NCI-H774 (cell line): ENCODE measurements around the gene DNM2.
A peak's percentile ranks its signal among the peaks of the same experiment; 100 is the strongest.
"Not testable (repeated sequence)": the region's sequence is repeated elsewhere in the genome, so short reads cannot be mapped to it uniquely, and the experiment has no call there.

ENCODE experiments used
- DNase-seq: peaks from one replicate; lab custom pipeline; 2025; lab: John Stamatoyannopoulos, UW

The DNM2 gene

GRCh38 chr19:10725415-10725814 is 7.5 kb downstream of the DNM2 start:
- no peak for DNase-seq

DNA sequence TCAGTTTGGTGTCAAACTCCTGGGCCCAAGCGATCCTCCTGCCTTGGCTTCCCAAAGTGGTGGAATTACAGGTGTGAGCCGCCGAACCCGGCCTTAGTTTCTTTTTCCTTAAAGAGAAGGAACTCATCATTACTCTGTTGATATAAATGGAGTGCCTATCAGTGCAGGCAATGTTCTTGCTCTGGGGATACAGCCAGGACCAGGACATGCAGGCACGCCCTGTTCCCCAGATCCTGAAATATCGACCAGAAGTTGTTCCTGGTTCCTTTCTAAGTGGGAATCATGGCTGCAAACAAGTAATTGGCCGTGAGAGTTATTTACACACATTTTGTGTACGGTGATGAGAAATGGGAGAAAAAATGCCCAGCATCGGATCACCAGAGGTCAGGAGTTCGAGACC is 8.4 kb downstream of the DNM2 start:
- DNase-seq, result no peak

GRCh38 chr19:10727685-10728201 is 9.9 kb downstream of the DNM2 start:
- DNase-seq, result no peak

GRCh38 chr19:10729411-10729810 is 11.5 kb downstream of the DNM2 start:
- no peak for DNase-seq

DNA sequence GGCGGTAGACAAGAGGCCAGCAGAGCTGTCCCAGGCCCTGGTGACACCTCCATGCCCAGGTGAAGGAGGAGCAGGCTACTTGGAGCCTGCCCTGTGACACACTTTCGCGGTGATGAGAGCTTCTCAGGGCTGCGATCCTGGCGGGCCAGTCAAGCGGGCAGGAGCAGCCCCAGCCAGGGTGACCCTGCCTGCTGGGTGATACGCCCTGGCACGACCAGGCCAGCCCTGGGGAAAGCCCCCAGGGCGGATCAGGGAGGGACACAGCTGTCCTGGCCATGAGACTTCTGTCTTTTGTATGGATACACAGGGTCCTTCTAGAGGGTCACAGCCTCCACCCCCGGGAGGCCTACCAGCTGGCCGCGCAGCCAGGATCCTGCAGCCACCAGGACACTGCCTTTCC is 13.1 kb downstream of the DNM2 start:
- DNase-seq, result no peak

DNA sequence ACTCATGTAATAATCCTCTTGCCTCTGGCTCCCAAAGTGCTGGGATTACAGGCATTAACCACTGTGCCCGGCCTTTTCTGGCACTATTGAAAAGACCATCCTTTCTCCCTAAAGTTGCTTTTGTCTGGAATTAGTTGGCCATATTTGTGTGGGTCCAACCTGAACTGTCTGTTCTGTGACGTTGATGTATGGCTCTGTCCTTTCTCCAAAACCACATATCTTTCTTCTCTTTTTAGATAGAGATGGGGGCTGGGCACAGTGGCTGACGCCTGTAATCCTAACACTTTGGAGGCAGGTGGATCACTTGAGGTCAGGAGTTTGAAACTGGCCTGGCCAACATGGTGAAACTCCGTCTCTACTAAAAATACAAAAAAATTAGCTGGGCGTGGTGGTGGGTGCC is 17.9 kb downstream of the DNM2 start:
- no peak for DNase-seq

DNA sequence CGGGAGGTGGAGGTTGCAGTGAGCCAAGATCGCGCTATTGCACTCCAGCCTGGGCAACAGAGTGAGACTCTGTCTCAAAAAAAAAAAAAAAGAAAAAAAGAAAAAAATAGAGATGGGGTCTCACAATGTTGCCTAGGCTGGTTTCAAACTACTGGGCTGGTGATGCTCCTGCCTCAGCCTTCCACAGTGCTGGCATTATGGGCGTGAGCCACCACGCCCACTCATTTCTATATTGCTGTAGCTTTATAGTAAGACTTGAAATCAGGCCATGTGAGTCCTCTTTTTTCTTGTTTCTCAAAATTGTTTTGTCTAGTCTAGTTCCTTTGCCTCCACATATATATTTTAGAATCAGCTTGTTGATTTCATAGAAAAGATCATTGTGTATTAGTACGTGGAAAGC is 18.3 kb downstream of the DNM2 start:
- DNase-seq, result no peak

DNA sequence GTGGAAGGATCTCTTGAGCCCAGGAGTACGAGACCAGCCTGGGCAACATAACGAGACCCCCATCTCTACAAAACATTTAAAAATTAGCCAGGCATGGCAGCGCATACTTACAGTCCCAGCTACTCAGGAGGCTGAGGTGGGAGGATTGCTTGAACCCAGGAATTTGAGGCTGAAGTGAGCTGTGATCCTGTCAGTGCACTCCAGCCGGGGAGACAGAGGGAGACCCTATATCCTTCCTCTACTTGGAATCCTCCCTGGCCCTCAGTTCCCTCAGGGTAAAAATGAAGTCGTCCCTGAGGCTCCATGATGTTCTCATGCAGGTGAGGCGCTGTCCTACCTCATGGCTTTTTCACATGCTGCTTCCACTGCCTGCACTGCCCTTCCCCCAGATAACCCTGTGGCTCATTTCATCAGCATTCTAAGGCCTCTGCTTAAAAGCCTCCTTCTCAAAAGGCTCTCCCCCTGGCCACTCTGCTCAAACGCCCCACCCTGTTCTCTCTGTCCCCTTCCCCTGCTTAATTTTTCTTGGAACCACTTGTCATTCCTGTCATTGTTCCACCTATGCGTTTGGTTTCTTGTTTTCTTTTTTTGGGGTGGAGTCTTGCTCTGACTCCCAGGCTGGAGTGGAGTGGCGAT is 19.2 kb downstream of the DNM2 start:
- DNase-seq, result no peak

GRCh38 chr19:10737722-10738121 is 19.8 kb downstream of the DNM2 start:
- no peak for DNase-seq

GRCh38 chr19:10740798-10741197 is 22.9 kb downstream of the DNM2 start:
- DNase-seq, result no peak

GRCh38 chr19:10742476-10742875 is 24.6 kb downstream of the DNM2 start:
- no peak for DNase-seq

DNA sequence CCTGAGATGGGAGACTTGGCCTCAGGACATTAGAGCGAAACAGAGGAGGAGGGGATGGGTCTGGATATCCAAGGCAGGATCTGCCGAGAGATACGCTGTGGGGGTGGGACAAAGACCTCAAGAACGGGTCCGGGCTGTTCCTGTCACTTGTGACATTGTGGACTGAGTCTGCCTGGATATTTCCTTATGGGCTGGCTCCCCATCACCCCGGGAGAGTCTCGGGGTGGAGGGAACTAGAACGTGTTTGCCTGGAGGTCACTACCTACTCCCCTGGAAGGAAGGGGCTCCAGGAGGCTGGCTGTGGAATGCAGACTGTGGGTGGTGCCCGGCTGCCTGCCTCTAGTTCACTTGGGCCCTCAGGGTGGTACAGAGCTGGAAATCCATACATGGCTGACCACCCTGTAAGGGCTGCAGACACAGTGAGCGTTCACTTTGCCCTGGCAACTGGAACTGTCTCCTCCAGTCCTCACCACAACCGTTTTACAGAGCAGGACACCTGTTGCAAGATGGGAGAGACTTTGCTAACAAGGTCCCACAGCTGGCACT is 26.4 kb downstream of the DNM2 start:
- no peak for DNase-seq

DNA sequence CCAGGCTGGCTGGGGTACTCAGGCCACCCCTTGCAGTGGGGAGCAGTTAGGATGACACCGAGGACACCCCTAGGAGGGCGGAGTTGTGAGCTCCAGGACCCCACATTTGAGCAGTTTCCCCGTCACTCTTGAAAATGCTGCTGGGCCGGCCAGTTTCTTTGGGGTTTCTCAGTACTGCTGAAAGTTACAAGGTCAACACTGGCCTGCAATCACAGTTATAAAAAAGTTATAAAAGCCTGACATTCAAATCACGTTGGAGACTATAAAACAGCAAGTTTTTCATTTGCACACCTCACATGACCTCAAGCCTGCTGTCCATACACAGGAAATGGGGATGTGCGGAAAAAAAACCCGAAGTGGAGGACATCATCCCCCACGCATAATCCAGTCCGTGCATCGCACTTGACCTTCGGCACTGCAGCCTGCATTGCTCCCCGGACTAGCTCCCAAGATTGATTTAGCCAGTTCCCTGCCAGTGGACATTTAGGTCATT is 27.0 kb downstream of the DNM2 start:
- no peak for DNase-seq

- DNase-seq, result not testable (repeated sequence)
Observed at GRCh38 chr19:10746437-10746836, 28.6 kb downstream of the DNM2 start.

DNA sequence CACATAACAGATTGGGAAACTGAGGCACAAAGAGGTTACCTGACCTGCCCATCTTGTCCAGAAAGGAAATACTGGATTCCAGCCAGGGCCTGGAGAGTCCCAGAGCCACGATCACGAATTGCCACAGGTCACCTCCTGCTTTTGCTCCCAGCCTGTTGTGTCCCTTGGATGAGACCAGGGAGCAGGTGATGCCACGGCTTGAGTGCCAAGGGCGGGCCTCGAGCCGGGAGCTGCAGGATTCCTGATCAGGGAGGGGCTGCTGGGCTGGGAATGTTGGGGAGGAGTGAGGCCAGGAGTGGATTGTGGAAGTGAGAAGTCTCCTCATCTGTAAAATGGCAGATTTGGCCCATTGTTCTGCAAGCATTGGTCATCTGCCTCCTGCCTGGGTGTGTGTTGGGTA is 29.4 kb downstream of the DNM2 start:
- DNase-seq, result no peak

GRCh38 chr19:10747674-10748073 is 29.8 kb downstream of the DNM2 start:
- no peak for DNase-seq

GRCh38 chr19:10748195-10748926 is 30.5 kb downstream of the DNM2 start:
- no peak for DNase-seq

GRCh38 chr19:10748927-10749434 is 31.1 kb downstream of the DNM2 start:
- peak; percentile 41 for DNase-seq

- DNase-seq, result no peak
Observed at GRCh38 chr19:10749435-10750384, 31.8 kb downstream of the DNM2 start.

DNA sequence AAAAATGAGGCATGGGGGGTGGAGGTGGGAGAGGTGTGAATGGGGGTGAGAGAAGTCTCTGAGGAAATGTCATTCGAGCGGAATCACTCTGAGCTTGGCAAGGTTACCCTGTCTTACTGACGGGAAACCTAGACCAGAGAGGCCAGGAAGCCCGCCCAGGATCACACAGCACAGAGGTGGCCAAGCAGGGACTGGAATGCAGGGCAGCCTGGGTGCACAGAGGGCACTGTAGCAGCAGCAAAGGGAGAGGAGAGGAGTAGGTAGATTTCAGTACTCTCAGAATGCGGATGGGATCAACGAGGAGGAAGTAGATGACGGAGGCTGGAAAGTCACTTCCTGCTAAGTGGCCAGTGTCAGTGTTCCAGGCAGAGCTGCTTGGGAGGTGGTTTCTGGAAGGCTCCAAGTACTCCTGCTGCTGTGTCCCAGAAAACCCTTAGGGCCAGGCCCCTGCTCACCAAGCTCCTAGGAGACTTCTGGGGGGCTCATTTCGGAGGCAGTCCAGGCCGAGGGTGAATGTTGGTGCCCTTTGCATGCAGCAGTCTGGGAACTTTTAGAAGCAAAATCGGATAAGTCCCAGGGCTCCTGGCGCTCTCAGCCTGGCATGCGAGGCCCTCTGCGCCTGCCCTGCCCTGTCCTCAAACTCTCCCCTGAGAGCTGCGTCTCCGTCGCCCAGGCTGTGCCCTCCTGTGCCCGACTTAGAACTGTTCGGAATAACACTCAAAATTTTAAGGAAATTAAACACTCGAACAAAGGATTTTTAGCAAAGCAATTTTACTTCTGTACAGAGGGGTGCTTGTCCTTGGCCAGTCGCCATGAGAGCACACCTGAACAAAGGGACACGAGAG is 33.5 kb downstream of the DNM2 start:
- no peak for DNase-seq
